Neural crest cell (in vitro differentiated cells): ENCODE measurements around the gene EEF1E1. TPM values are rescaled to one million over a fixed set of nuclear protein-coding genes. Genes with fewer than 3 reads are reported as not detected.

Experiments
- DNase-seq: peaks from one replicate; pipeline ENCODE4 v3.0.0; 2021; ENCODE audit warnings: low read depth, mixed read lengths, low spot score
- H3K27ac Mint-ChIP-seq: one replicate; pipeline ENCODE4 v1.8.0; 2021; ENCODE audit warnings: mild to moderate bottlenecking, mixed read lengths; ENCODE audit not compliant: unreplicated experiment
- H3K27me3 Mint-ChIP-seq: 2 replicates; pipeline ENCODE4 v1.8.0; 2021; ENCODE audit warnings: low read depth, mild to moderate bottlenecking, mixed read lengths
- H3K36me3 Mint-ChIP-seq: 2 replicates; pipeline ENCODE4 v1.8.0; 2021; ENCODE audit warnings: low read depth, mild to moderate bottlenecking, mixed read lengths
- H3K4me1 Mint-ChIP-seq: 2 replicates; pipeline ENCODE4 v1.8.0; 2021; ENCODE audit warnings: mixed read lengths
- H3K4me3 Mint-ChIP-seq: one replicate; pipeline ENCODE4 v1.8.0; 2021; ENCODE audit warnings: mild to moderate bottlenecking, mixed read lengths
- H3K9me3 Mint-ChIP-seq: 2 replicates; pipeline ENCODE4 v1.8.0; 2021; ENCODE audit warnings: mixed read lengths
- long read RNA-seq: library from polyadenylated mRNA; unstranded; transcript quantifications from one replicate; pipeline ENCODE4 v2.0.0, GENCODE V29; 2020
- total RNA-seq: library from RNA; stranded (reverse); gene quantifications from 2 replicates; pipeline ENCODE4 v1.2.1, GENCODE V29; 2021
- TF ChIP-seq, protein P1 (sequence below): fragments of 200-600 bp; sonication (generic); conservative IDR thresholded peaks from 2 replicates; pipeline ENCODE4 v1.5.0; 2021; ENCODE audit warnings: antibody characterized with exemption, mild to moderate bottlenecking

The EEF1E1 gene
- 49.9 and 53.2 TPM in 2 replicates for total RNA-seq
- long read RNA-seq, transcript EEF1E1-201 (4 exons, 1,077 nt): major isoform, 52 of 57 reads
- long read RNA-seq, partial matches to known transcripts: 1 of 57 reads
- long read RNA-seq, other reads (novel, unspliced or antisense): 2 of 57 reads

- H3K36me3 Mint-ChIP-seq: peaks cover 10% of the 10 kb centered on the region
Observed at GRCh38 chr6:8102122-8102958, at the start of gene EEF1E1. TSS of gene EEF1E1 (minus strand) at chr6:8102548. CDS start at chr6:8102521, 27 bp downstream.

DNA sequence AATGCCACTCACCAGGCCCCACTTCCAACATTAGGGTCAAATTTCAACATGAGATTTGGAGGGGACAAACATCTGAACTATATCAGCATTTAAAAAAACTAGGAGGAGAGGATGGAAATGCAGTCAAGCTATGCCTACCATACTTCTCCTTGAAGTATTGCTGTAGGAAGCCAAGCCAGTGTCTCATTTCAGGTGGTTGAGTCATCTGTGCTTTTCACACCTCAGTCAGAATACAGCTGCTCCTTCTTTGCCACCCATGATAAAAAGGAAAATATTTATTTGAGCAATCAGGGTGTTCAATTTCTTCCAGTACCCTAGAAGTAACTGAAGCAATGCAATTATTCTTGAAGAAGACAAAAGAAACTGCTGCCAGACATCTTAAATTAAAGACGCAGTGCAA, 47.0 kb upstream of the EEF1E1 start:
- DNase-seq: no peak
- TF ChIP-seq, protein P1, sequence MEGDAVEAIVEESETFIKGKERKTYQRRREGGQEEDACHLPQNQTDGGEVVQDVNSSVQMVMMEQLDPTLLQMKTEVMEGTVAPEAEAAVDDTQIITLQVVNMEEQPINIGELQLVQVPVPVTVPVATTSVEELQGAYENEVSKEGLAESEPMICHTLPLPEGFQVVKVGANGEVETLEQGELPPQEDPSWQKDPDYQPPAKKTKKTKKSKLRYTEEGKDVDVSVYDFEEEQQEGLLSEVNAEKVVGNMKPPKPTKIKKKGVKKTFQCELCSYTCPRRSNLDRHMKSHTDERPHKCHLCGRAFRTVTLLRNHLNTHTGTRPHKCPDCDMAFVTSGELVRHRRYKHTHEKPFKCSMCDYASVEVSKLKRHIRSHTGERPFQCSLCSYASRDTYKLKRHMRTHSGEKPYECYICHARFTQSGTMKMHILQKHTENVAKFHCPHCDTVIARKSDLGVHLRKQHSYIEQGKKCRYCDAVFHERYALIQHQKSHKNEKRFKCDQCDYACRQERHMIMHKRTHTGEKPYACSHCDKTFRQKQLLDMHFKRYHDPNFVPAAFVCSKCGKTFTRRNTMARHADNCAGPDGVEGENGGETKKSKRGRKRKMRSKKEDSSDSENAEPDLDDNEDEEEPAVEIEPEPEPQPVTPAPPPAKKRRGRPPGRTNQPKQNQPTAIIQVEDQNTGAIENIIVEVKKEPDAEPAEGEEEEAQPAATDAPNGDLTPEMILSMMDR: no peak
- no peaks in the 10 kb centered on the region for H3K9me3 Mint-ChIP-seq
- H3K4me1 Mint-ChIP-seq: no peaks in the 10 kb centered on the region
- no peaks in the 10 kb centered on the region for H3K27me3 Mint-ChIP-seq
- no peak overlapping the region for H3K4me3 Mint-ChIP-seq
- H3K36me3 Mint-ChIP-seq: no peaks in the 10 kb centered on the region
- no peak overlapping the region for H3K27ac Mint-ChIP-seq

More at GRCh38 chr6:8102122-8102958, at the start of gene EEF1E1:
- Mint-ChIP-seq H3K9me3 (no peaks in the 10 kb centered on the region), H3K4me3 (peak within 1 kb of the TSS; percentile 95), H3K27me3 (peaks cover 10% of the 10 kb centered on the region), H3K4me1 (peaks cover 26% of the 10 kb centered on the region), H3K27ac (peak within 1 kb of the TSS; percentile 99)
- TF ChIP-seq, protein P1: no peak
- DNase-seq: peak; percentile 77

DNA sequence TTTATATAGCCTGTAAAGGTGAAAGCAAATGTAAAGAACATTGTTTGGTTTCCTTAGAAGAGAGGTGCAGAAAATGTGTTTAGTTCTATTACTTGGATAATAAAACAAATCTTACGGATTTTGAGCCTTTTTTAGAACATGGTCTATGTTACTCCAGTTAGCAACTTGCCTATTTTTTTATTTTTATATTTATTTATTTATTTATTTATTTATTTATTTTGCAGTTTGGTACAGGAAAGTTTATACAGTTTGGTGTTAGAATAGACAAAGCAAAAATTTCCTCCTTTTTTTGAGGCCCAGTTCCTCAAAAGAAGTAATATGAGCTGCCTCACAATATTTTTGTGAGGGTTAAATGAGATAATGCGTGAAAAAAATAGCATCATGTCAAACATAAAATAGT, 41.6 kb upstream of the EEF1E1 start:
- Mint-ChIP-seq H3K4me1 (peaks cover 4% of the 10 kb centered on the region), H3K9me3 (no peaks in the 10 kb centered on the region), H3K27ac (no peak overlapping the region), H3K27me3 (no peaks in the 10 kb centered on the region), H3K36me3 (no peaks in the 10 kb centered on the region), H3K4me3 (no peak overlapping the region)
- TF ChIP-seq, protein P1: no peak
- no peak for DNase-seq

- Mint-ChIP-seq H3K9me3 (no peaks in the 10 kb centered on the region), H3K4me3 (no peak overlapping the region), H3K27me3 (no peaks in the 10 kb centered on the region), H3K36me3 (no peaks in the 10 kb centered on the region), H3K4me1 (peaks cover 4% of the 10 kb centered on the region), H3K27ac (peak overlapping the region; percentile 67)
- no peak for DNase-seq
- TF ChIP-seq, protein P1: no peak
Observed at GRCh38 chr6:8139451-8139850, 37.1 kb upstream of the EEF1E1 start.

- Mint-ChIP-seq H3K27ac (no peak overlapping the region), H3K9me3 (no peaks in the 10 kb centered on the region), H3K4me1 (peaks cover 4% of the 10 kb centered on the region), H3K27me3 (no peaks in the 10 kb centered on the region), H3K36me3 (no peaks in the 10 kb centered on the region), H3K4me3 (no peak overlapping the region)
- DNase-seq: no peak
- TF ChIP-seq, protein P1: no peak
Observed at GRCh38 chr6:8137529-8137939, 35.2 kb upstream of the EEF1E1 start.
